HepG2 (cell line): Measurements from ENCODE around the gene ZIK1. TPM values are rescaled to one million over a fixed set of nuclear protein-coding genes. Genes with fewer than 3 reads are reported as not detected.

Experiments
- ATAC-seq: fragments of 200-7000 bp; cut with Tn5 transposase; 3 replicates; pipeline ENCODE4 v1.9.1; 2020; ENCODE audit warnings: mild to moderate bottlenecking, moderate library complexity
- Bru-seq: library from RNA; stranded (reverse); fragments of 400-500 nt; gene quantifications from one replicate; lab custom pipeline; 2021; lab: Mats Ljungman, UMichigan
- BruChase-seq, 2 experiments: library from RNA; stranded (reverse); fragments of 400-500 nt; gene quantifications; one replicate each; lab custom pipeline; 2021; lab: Mats Ljungman, UMichigan
- BruUV-seq: library from RNA; stranded (reverse); fragments of 400-500 nt; replicated peaks from 2 replicates; lab custom pipeline; 2021; lab: Mats Ljungman, UMichigan
- CTCF ChIA-PET: fragments of 300-600 bp; formaldehyde crosslinking; extraction: SDS; loops from one replicate; lab custom pipeline; 2021; ENCODE audit warnings: low total read pairs, inconsistent platforms, low intra/inter-chr PET ratio; lab: Yijun Ruan, JAX
- POLR2A ChIA-PET: fragments of 350-600 bp; sonication (Branson Sonifier 250); formaldehyde crosslinking; loops from one replicate; lab custom pipeline; 2020; ENCODE audit warnings: antibody characterized with exemption, inconsistent platforms; lab: Yijun Ruan, JAX
- DNase-seq: peaks from one replicate; pipeline ENCODE4 v3.0.0-alpha.2; 2015; ENCODE audit warnings: low spot score
- FAIRE-seq: peaks from 3 replicates; lab custom pipeline; 2011; peaks lifted over from hg19 to GRCh38; lab: Jason Lieb, UNC
- H2AFZ ChIP-seq: one replicate; pipeline ENCODE4 v1.6.1; 2011; ENCODE audit warnings: low read length, inconsistent platforms
- H3K27ac ChIP-seq: fragments of 300-600 bp; 3 replicates; pipeline ENCODE4 v1.8.0; 2011; ENCODE audit warnings: mixed run types, mild to moderate bottlenecking, mixed read lengths, low read length, inconsistent platforms; ENCODE audit not compliant: insufficient read depth; ENCODE audit errors: extremely low read length
- H3K27me3 ChIP-seq, 2 experiments: fragments of 200-600 bp in 1 of 2; 2 replicates in 1 of 2; 3 replicates in 1 of 2; pipeline versions ENCODE4 v1.6.0 to v1.8.0; 2011; ENCODE audit warnings: low read length in 2 of 2, mild to moderate bottlenecking in 2 of 2, moderate library complexity in 2 of 2, inconsistent platforms in 1 of 2; ENCODE audit not compliant: insufficient read depth in 2 of 2, control insufficient read depth in 1 of 2
- H3K36me3 ChIP-seq, 2 experiments: fragments of 200-600 bp in 1 of 2; replicated peaks in 1 of 2; 2 replicates in 1 of 2; 3 replicates in 1 of 2; pipeline versions ENCODE4 v1.5.1 to v1.8.0; 2011; ENCODE audit warnings: low read length in 2 of 2, inconsistent platforms in 1 of 2; ENCODE audit not compliant: insufficient read depth in 2 of 2, control insufficient read depth in 1 of 2
- H3K4me1 ChIP-seq: 2 replicates; pipeline ENCODE4 v1.5.1; 2012; ENCODE audit warnings: low read length, inconsistent platforms; ENCODE audit not compliant: insufficient read depth
- H3K4me2 ChIP-seq: 2 replicates; pipeline ENCODE4 v1.6.0; 2011; ENCODE audit warnings: low read depth, low read length, inconsistent platforms
- H3K4me3 ChIP-seq, 3 experiments: fragments of 200-600 bp in 1 of 3; sonication (generic), shearing (Covaris generic) in 1 of 3; replicated peaks in 1 of 3; 2 replicates each; pipeline ENCODE4 v1.5.1; 2011 to 2016; ENCODE audit warnings: low read length in 3 of 3, inconsistent platforms in 2 of 3, low read depth in 2 of 3, mild to moderate bottlenecking in 2 of 3, control low read depth in 1 of 3, mixed read lengths in 1 of 3; ENCODE audit not compliant: insufficient read depth in 1 of 3
- H3K79me2 ChIP-seq: one replicate; pipeline ENCODE4 v1.6.1; 2011; ENCODE audit warnings: low read length, inconsistent platforms; ENCODE audit not compliant: insufficient read depth
- H3K9ac ChIP-seq: 2 replicates; pipeline ENCODE4 v1.6.0; 2011; ENCODE audit warnings: mild to moderate bottlenecking, low read depth, low read length, inconsistent platforms; ENCODE audit not compliant: insufficient read depth
- H3K9me3 ChIP-seq: 2 replicates; pipeline ENCODE4 v1.5.1; 2012; ENCODE audit warnings: mild to moderate bottlenecking, low read length
- H4K20me1 ChIP-seq: 2 replicates; pipeline ENCODE4 v1.6.0; 2011; ENCODE audit warnings: inconsistent platforms, mild to moderate bottlenecking, low read length, moderate library complexity; ENCODE audit not compliant: insufficient read depth
- ETV6 ChIP-seq: sonication (generic); formaldehyde crosslinking; conservative IDR thresholded peaks from 2 replicates; pipeline ENCODE4 v1.4.0; 2020; ENCODE audit warnings: missing genetic modification reagents
- HOXA7 ChIP-seq: sonication (generic); formaldehyde crosslinking; IDR thresholded peaks from 2 replicates; pipeline ENCODE4 v1.8.1; 2022; ENCODE audit warnings: mild to moderate bottlenecking, missing genetic modification reagents, moderate library complexity
- KDM5A ChIP-seq: fragments of 200-600 bp; sonication (generic); IDR thresholded peaks from 2 replicates; pipeline ENCODE4 v1.7.0; 2018; ENCODE audit warnings: antibody characterized with exemption, mild to moderate bottlenecking, low read length, borderline replicate concordance
- MAF1 ChIP-seq: sonication (generic); formaldehyde crosslinking; IDR thresholded peaks from 2 replicates; pipeline ENCODE4 v1.5.0; 2020; ENCODE audit warnings: missing genetic modification reagents, borderline replicate concordance
- SRSF1 ChIP-seq: fragments of 200-400 bp; formaldehyde crosslinking; optimal IDR thresholded peaks from 2 replicates; pipeline ENCODE3; 2017; ENCODE audit warnings: mild to moderate bottlenecking, low read depth, low read length, moderate library complexity
- ZNF468 ChIP-seq: sonication (generic); formaldehyde crosslinking; IDR thresholded peaks from 2 replicates; pipeline ENCODE4 v1.8.0; 2022; ENCODE audit warnings: mild to moderate bottlenecking, moderate library complexity, missing genetic modification reagents
- WGBS: methylation state at CpG from one replicate; pipeline ENCODE4 v1.1.6; 2017; ENCODE audit warnings: low lambda C conversion rate; 5-methylcytosine and 5-hydroxymethylcytosine counted together
- in situ Hi-C: cut with HindIII; loops from 2 replicates; pipeline ENCODE4 v1.10.0; 2017; ENCODE audit warnings: low pct_unique_long_range_greater_than_20kb; ENCODE audit not compliant: extremely low pct_ligation_motif_present
- intact Hi-C: fragments of 100-400 bp; cut with micrococcal nuclease; formaldehyde crosslinking; loops from one replicate; pipeline ENCODE4 v1.10.0; 2022; ENCODE audit not compliant: unreplicated experiment
- long read RNA-seq, 2 experiments: library from RNA in 1 of 2; library from polyadenylated mRNA in 1 of 2; stranded (forward) in 1 of 2; unstranded in 1 of 2; transcript quantifications; one replicate each; pipeline ENCODE4 v2.0.0, GENCODE V29; 2019 to 2022
- polyA minus RNA-seq, 3 experiments: library from RNA; depleted of rRNA, polyadenylated mRNA; stranded (reverse); fragments of >200 nt; gene quantifications; 2 replicates each; pipeline ENCODE4 v1.2.3, GENCODE V29; 2011; ENCODE audit warnings: low replicate concordance in 1 of 3
- polyA plus RNA-seq, 8 experiments: library from polyadenylated mRNA; depleted of rRNA in 3 of 8; stranded (reverse) in 7 of 8; unstranded in 1 of 8; fragments of >200 nt; fragmentation: Illumina TruSeq in 4 of 8; extraction: Trizol in 4 of 8; gene quantifications; 2 replicates each; pipeline versions ENCODE4 v1.2.1 to v1.2.3, GENCODE V29; 2011 to 2016; ENCODE audit warnings: low read depth in 4 of 8, missing spikeins in 1 of 8, mixed read lengths in 1 of 8; ENCODE audit not compliant: insufficient read depth in 1 of 8
- total RNA-seq, 5 experiments: library from RNA; depleted of rRNA; stranded (reverse); fragments of >200 nt; fragmentation: Illumina TruSeq; extraction: Trizol; gene quantifications; 2 replicates each; pipeline ENCODE4 v1.2.3, GENCODE V29; 2016; ENCODE audit warnings: low read depth in 1 of 5
- TF ChIP-seq, protein P1 (sequence below): sonication (generic); formaldehyde crosslinking; IDR thresholded peaks from 2 replicates; pipeline ENCODE4 v1.4.0; 2020; ENCODE audit warnings: low read depth, missing genetic modification reagents
- TF ChIP-seq, protein P2 (sequence below): sonication (generic); formaldehyde crosslinking; IDR thresholded peaks from 2 replicates; pipeline ENCODE4 v1.5.1; 2020; ENCODE audit warnings: missing genetic modification reagents, mild to moderate bottlenecking, borderline replicate concordance
- TF ChIP-seq, protein P3 (sequence below): sonication (generic); formaldehyde crosslinking; IDR thresholded peaks from 2 replicates; pipeline ENCODE4 v1.8.0; 2023; ENCODE audit warnings: mild to moderate bottlenecking, missing genetic modification reagents

The ZIK1 gene
- total RNA-seq (2016; rRNA removed; fragmentation: Illumina TruSeq; extraction: Trizol), result 7.2 and 9.8 TPM in 2 replicates
- 1.5 and 1.7 TPM in 2 replicates for total RNA-seq (2016; cell fraction: cytosol; rRNA removed; fragmentation: Illumina TruSeq; extraction: Trizol; ENCODE audit: low read depth)
- 7.8 and 9.8 TPM in 2 replicates for total RNA-seq (2016; cell fraction: insoluble cytoplasmic fraction; rRNA removed; fragmentation: Illumina TruSeq; extraction: Trizol)
- 4.6 TPM in 2 replicates for total RNA-seq (2016; cell fraction: membrane; rRNA removed; fragmentation: Illumina TruSeq; extraction: Trizol)
- 4.4 and 6.3 TPM in 2 replicates for total RNA-seq (2016; cell fraction: nucleus; rRNA removed; fragmentation: Illumina TruSeq; extraction: Trizol)
- polyA plus RNA-seq (2011; rRNA removed), result 1.9 and 2.1 TPM in 2 replicates
- 2.0 and 2.2 TPM in 2 replicates for polyA plus RNA-seq (2011; cell fraction: cytosol; rRNA removed)
- polyA plus RNA-seq (2011; cell fraction: nucleus; rRNA removed), result 2.2 and 3.0 TPM in 2 replicates
- polyA plus RNA-seq (2012), result 1.4 and 2.4 TPM in 2 replicates
- polyA plus RNA-seq (2016; cell fraction: cytosol; fragmentation: Illumina TruSeq; extraction: Trizol; ENCODE audit: low read depth), result 0.50 and 0.66 TPM in 2 replicates
- 5.6 and 6.4 TPM in 2 replicates for polyA plus RNA-seq (2016; cell fraction: insoluble cytoplasmic fraction; fragmentation: Illumina TruSeq; extraction: Trizol; ENCODE audit: low read depth)
- polyA plus RNA-seq (2016; cell fraction: membrane; fragmentation: Illumina TruSeq; extraction: Trizol; ENCODE audit: low read depth), result 1.9 and 2.1 TPM in 2 replicates
- 4.4 and 4.7 TPM in 2 replicates for polyA plus RNA-seq (2016; cell fraction: nucleus; fragmentation: Illumina TruSeq; extraction: Trizol; ENCODE audit: insufficient read depth, low read depth)
- 2.2 TPM in 1 of 2 replicates, not detected in the other for polyA minus RNA-seq (2011; rRNA and poly(A)+ RNA removed; ENCODE audit: low replicate concordance)
- polyA minus RNA-seq (2011; cell fraction: cytosol; rRNA and poly(A)+ RNA removed), result 0.88 and 2.3 TPM in 2 replicates
- polyA minus RNA-seq (2011; cell fraction: nucleus; rRNA and poly(A)+ RNA removed), result 4.1 and 4.2 TPM in 2 replicates
- percentile 59 among the genes with signal in this experiment for Bru-seq, nascent RNA
- percentile 61 among the genes with signal in this experiment for BruChase-seq, experiment 1, labeled RNA remaining after a 6-hour chase
- BruChase-seq, experiment 2, labeled RNA remaining after a 2-hour chase, result percentile 71 among the genes with signal in this experiment
- long read RNA-seq, experiment 1, partial matches to known transcripts, result 0 of 2 reads
- long read RNA-seq, experiment 1, other reads (novel, unspliced or antisense), result 1 of 2 reads
- long read RNA-seq, experiment 2, partial matches to known transcripts, result 0 of 1 reads
- long read RNA-seq, experiment 2, other reads (novel, unspliced or antisense), result 1 of 1 reads

DNA sequence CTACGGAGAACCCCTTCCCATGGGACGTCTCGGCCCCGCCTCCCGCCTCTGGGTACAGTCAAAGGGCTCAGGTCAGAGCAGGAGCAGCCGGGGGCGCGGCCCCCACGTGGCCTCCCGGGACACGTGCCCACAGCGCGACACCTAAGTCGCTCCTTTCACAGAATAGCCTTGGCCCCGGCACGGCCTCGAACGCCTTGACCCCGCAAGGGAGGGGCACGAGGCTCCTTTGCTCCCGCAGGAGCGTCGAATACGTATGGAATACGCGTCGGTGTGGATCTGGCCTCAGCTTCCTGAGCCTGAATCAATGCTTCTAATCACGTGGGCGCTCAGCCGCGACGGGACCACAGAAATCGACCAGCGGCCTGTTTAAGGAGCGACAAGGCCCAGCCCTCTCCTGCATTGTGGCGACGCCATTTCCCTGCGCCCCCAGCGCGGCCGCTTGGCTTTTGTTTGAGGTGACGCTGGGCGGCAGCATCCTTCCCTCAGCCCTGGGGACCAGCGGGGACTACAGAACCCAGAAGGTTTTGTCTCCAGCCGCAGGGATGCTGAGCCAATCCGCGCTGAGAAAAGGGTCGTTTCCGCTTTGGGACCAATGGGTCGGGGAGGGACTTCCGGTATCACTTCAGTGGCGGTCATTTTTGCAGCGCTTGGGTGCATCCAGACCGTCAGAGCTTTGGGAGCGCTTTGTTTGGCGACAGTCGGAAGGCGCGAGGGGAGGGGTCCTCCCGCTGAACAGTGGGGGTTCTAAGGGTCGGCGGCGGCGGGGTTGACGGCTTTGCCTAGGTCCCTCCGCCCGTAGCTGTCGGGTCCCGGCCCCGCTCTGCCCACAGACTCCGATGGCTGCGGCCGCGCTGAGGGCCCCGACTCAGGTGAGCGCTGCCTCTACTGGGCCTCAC, at the start of gene ZIK1:
Gene ZIK1, plus strand, starts transcription at position 625 of the 896 bp plus-strand sequence. Its CDS starts 212 bp downstream, at position 837.
- BruUV-seq, result no TSS peak
- POLR2A ChIA-PET, result no interaction called here
- peak within 1 kb of the TSS; percentile 70 for H3K4me2 ChIP-seq
- TF ChIP-seq, protein P1, sequence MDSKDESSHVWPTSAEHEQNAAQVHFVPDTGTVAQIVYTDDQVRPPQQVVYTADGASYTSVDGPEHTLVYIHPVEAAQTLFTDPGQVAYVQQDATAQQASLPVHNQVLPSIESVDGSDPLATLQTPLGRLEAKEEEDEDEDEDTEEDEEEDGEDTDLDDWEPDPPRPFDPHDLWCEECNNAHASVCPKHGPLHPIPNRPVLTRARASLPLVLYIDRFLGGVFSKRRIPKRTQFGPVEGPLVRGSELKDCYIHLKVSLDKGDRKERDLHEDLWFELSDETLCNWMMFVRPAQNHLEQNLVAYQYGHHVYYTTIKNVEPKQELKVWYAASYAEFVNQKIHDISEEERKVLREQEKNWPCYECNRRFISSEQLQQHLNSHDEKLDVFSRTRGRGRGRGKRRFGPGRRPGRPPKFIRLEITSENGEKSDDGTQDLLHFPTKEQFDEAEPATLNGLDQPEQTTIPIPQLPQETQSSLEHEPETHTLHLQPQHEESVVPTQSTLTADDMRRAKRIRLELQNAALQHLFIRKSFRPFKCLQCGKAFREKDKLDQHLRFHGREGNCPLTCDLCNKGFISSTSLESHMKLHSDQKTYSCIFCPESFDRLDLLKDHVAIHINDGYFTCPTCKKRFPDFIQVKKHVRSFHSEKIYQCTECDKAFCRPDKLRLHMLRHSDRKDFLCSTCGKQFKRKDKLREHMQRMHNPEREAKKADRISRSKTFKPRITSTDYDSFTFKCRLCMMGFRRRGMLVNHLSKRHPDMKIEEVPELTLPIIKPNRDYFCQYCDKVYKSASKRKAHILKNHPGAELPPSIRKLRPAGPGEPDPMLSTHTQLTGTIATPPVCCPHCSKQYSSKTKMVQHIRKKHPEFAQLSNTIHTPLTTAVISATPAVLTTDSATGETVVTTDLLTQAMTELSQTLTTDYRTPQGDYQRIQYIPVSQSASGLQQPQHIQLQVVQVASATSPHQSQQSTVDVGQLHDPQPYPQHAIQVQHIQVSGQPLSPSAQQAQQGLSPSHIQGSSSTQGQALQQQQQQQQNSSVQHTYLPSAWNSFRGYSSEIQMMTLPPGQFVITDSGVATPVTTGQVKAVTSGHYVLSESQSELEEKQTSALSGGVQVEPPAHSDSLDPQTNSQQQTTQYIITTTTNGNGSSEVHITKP (CRISPR knock-in tag), result no peak
- TF ChIP-seq, protein P2, sequence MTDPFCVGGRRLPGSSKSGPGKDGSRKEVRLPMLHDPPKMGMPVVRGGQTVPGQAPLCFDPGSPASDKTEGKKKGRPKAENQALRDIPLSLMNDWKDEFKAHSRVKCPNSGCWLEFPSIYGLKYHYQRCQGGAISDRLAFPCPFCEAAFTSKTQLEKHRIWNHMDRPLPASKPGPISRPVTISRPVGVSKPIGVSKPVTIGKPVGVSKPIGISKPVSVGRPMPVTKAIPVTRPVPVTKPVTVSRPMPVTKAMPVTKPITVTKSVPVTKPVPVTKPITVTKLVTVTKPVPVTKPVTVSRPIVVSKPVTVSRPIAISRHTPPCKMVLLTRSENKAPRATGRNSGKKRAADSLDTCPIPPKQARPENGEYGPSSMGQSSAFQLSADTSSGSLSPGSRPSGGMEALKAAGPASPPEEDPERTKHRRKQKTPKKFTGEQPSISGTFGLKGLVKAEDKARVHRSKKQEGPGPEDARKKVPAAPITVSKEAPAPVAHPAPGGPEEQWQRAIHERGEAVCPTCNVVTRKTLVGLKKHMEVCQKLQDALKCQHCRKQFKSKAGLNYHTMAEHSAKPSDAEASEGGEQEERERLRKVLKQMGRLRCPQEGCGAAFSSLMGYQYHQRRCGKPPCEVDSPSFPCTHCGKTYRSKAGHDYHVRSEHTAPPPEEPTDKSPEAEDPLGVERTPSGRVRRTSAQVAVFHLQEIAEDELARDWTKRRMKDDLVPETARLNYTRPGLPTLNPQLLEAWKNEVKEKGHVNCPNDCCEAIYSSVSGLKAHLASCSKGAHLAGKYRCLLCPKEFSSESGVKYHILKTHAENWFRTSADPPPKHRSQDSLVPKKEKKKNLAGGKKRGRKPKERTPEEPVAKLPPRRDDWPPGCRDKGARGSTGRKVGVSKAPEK (CRISPR knock-in tag), result no peak
- TF ChIP-seq ZNF468 (CRISPR knock-in tag) (no peak), SRSF1 (peak; percentile 44), ETV6 (CRISPR knock-in tag) (no peak), HOXA7 (CRISPR knock-in tag) (no peak), KDM5A (no peak; the same call in 1 of the 2 replicates), MAF1 (CRISPR knock-in tag) (no peak)
- TF ChIP-seq, protein P3, sequence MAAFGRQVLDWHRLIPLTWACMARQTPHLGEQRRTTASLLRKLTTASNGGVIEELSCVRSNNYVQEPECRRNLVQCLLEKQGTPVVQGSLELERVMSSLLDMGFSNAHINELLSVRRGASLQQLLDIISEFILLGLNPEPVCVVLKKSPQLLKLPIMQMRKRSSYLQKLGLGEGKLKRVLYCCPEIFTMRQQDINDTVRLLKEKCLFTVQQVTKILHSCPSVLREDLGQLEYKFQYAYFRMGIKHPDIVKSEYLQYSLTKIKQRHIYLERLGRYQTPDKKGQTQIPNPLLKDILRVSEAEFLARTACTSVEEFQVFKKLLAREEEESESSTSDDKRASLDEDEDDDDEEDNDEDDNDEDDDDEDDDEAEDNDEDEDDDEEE (CRISPR knock-in tag), result no peak

More for the DNA sequence above, at the start of gene ZIK1:
- peak; percentile 37 for FAIRE-seq
- H3K27me3 ChIP-seq, result no peaks in the 10 kb centered on the region; a peak in 1 of 5 replicates
- no peak within 1 kb of the TSS for H3K27ac ChIP-seq
- peak; percentile 90 for ATAC-seq
- H3K9me3 ChIP-seq, result no peaks in the 10 kb centered on the region
- intact Hi-C loops (no loop called here), in situ Hi-C loops (no loop called here)
- DNase-seq, result peak; percentile 83
- no peaks in the 10 kb centered on the region for H3K79me2 ChIP-seq
- H3K4me1 ChIP-seq, result peaks cover 14% of the 10 kb centered on the region
- WGBS, result 75% methylated on average over 15 of the region's 76 CpGs
- peaks cover 0 to 1% of the 10 kb centered on the region in 2 experiments; a peak in 1 of 5 replicates for H3K36me3 ChIP-seq
- peak within 1 kb of the TSS; percentile 58 for H3K9ac ChIP-seq
- CTCF ChIA-PET, result no interaction called here
- peak within 1 kb of the TSS; percentile 61 to 71 (median 65) for H3K4me3 ChIP-seq
- no peak within 1 kb of the TSS for H2AFZ ChIP-seq
- H4K20me1 ChIP-seq, result no peaks in the 10 kb centered on the region
